GM23338 (cell line): ENCODE data around the gene MEGF11. TPM values are rescaled to one million over a fixed set of nuclear protein-coding genes. Genes with fewer than 3 reads are reported as not detected.

Experiments used
- ATAC-seq: fragments of 200-7000 bp; cut with Tn5 transposase; 3 replicates; pipeline ENCODE4 v1.9.1; 2020
- DNase-seq: peaks from one replicate; pipeline ENCODE4 v3.0.0-alpha.2; 2015; ENCODE audit warnings: low spot score
- H2AFZ ChIP-seq: fragments of 200-600 bp; sonication (generic); 2 replicates; pipeline ENCODE4 v1.8.0; 2016; ENCODE audit warnings: antibody characterized with exemption, mild to moderate bottlenecking, moderate library complexity
- H3F3A ChIP-seq: fragments of 200-600 bp; sonication (generic); replicated peaks from 2 replicates; pipeline ENCODE4 v1.8.0; 2017; ENCODE audit warnings: antibody characterized with exemption, mixed run types, low read depth
- H3K27ac ChIP-seq: fragments of 200-600 bp; sonication (generic); 2 replicates; pipeline ENCODE4 v1.6.1; 2016; ENCODE audit warnings: low read depth
- H3K27me3 ChIP-seq: fragments of 200-600 bp; sonication (generic); 2 replicates; pipeline ENCODE4 v1.8.0; 2016; ENCODE audit warnings: mild to moderate bottlenecking, mixed run types, moderate library complexity; ENCODE audit not compliant: insufficient read depth
- H3K36me3 ChIP-seq: fragments of 200-600 bp; sonication (generic); 2 replicates; pipeline ENCODE4 v1.8.0; 2016; ENCODE audit warnings: mild to moderate bottlenecking; ENCODE audit not compliant: insufficient read depth
- H3K4me1 ChIP-seq: fragments of 200-600 bp; sonication (generic); 2 replicates; pipeline ENCODE4 v1.8.0; 2016; ENCODE audit warnings: mild to moderate bottlenecking, moderate library complexity; ENCODE audit not compliant: insufficient read depth
- H3K4me2 ChIP-seq: fragments of 200-600 bp; sonication (generic); 2 replicates; pipeline ENCODE4 v1.7.1; 2017; ENCODE audit warnings: mixed run types
- H3K4me3 ChIP-seq: fragments of 200-600 bp; sonication (generic); 2 replicates; pipeline ENCODE4 v1.6.1; 2016; ENCODE audit warnings: mixed run types
- H3K79me2 ChIP-seq: fragments of 200-600 bp; sonication (generic); replicated peaks from 2 replicates; pipeline ENCODE4 v1.8.0; 2017; ENCODE audit warnings: mild to moderate bottlenecking; ENCODE audit not compliant: insufficient read depth
- H3K9me2 ChIP-seq: fragments of 200-600 bp; sonication (generic); 2 replicates; pipeline ENCODE4 v1.8.0; 2017; ENCODE audit not compliant: insufficient read depth
- H4K20me1 ChIP-seq: fragments of 200-600 bp; sonication (generic); replicated peaks from 2 replicates; pipeline ENCODE4 v1.8.0; 2017; ENCODE audit warnings: mild to moderate bottlenecking; ENCODE audit not compliant: insufficient read depth
- H3K27ac Mint-ChIP-seq: 2 replicates; pipeline ENCODE4 v1.8.0; 2020; ENCODE audit warnings: inconsistent platforms, mild to moderate bottlenecking, moderate library complexity, mixed read lengths
- H3K27me3 Mint-ChIP-seq: 3 replicates; pipeline ENCODE4 v1.8.0; 2022; ENCODE audit warnings: low read depth, mild to moderate bottlenecking, moderate library complexity, mixed read lengths, inconsistent platforms; ENCODE audit not compliant: insufficient read depth, poor library complexity
- H3K36me3 Mint-ChIP-seq: 3 replicates; pipeline ENCODE4 v1.8.0; 2021; ENCODE audit warnings: low read depth, mild to moderate bottlenecking, inconsistent platforms, moderate library complexity, mixed read lengths
- H3K4me1 Mint-ChIP-seq: 3 replicates; pipeline ENCODE4 v1.8.0; 2020; ENCODE audit warnings: mild to moderate bottlenecking, inconsistent platforms, mixed read lengths
- H3K4me3 Mint-ChIP-seq: 3 replicates; pipeline ENCODE4 v1.8.0; 2021; ENCODE audit warnings: moderate library complexity, mild to moderate bottlenecking, inconsistent platforms, mixed read lengths
- H3K9me3 Mint-ChIP-seq: 3 replicates; pipeline ENCODE4 v1.8.0; 2020; ENCODE audit warnings: moderate library complexity, mild to moderate bottlenecking, inconsistent platforms, mixed read lengths
- CREB1 ChIP-seq: fragments of 250-450 bp; sonication (Bioruptor Pico); IDR thresholded peaks from 2 replicates; pipeline ENCODE4 v1.5.0; 2020; ENCODE audit warnings: low read depth, mild to moderate bottlenecking, moderate library complexity
- EZH2 ChIP-seq: fragments of 200-600 bp; sonication (generic); IDR thresholded peaks from one replicate; pipeline ENCODE4 v1.8.0; 2017; ENCODE audit warnings: antibody characterized with exemption, mild to moderate bottlenecking, low read depth; ENCODE audit not compliant: unreplicated experiment
- EZH2phosphoT487 ChIP-seq: fragments of 200-600 bp; sonication (generic); IDR thresholded peaks from one replicate; pipeline ENCODE4 v1.8.1; 2018; ENCODE audit warnings: antibody characterized with exemption; ENCODE audit not compliant: unreplicated experiment
- JUNB ChIP-seq: IDR thresholded peaks from one replicate; pipeline ENCODE4 v1.6.1; 2016; ENCODE audit warnings: antibody characterized with exemption; ENCODE audit not compliant: unreplicated experiment
- POLR2AphosphoS5 ChIP-seq: IDR thresholded peaks from 2 replicates; pipeline ENCODE4 v1.6.1; 2016; ENCODE audit warnings: antibody characterized with exemption, low read depth
- STAT1 ChIP-seq: IDR thresholded peaks from one replicate; pipeline ENCODE4 v1.6.1; 2016; ENCODE audit warnings: antibody characterized with exemption; ENCODE audit not compliant: unreplicated experiment
- ZNF462 ChIP-seq: fragments of 250-450 bp; sonication (Bioruptor Pico); IDR thresholded peaks from 2 replicates; pipeline ENCODE4 v1.5.0; 2020; ENCODE audit warnings: mild to moderate bottlenecking, moderate library complexity
- polyA plus RNA-seq: library from polyadenylated mRNA; unstranded; fragments of >200 nt; fragmentation: Nextera tagmentation; extraction: Ambion mirVana; gene quantifications from 2 replicates; pipeline ENCODE4 v1.2.1, GENCODE V29; 2016
- total RNA-seq: library from RNA; depleted of rRNA; stranded (reverse); fragments of >200 nt; shearing (Covaris generic); gene quantifications from 2 replicates; pipeline ENCODE4 v1.2.3, GENCODE V29; 2014
- TF ChIP-seq, protein P1 (sequence below): IDR thresholded peaks from one replicate; pipeline ENCODE4 v1.6.1; 2018; ENCODE audit warnings: antibody characterized with exemption; ENCODE audit not compliant: unreplicated experiment

MEGF11 gene
- total and polyA plus RNA-seq, 2 experiments from 2014 or later: 1.3 to 1.9 TPM

GRCh38 chr15:65958835-65959234 lies 294.7 kb downstream of the MEGF11 start:
- Mint-ChIP-seq H3K27ac (no peak overlapping the region; the same call in 1 of the 2 replicates), H3K36me3 (no peaks in the 10 kb centered on the region; the same call in 2 of the 3 replicates), H3K4me3 (no peak overlapping the region), H3K4me1 (peaks cover 36% of the 10 kb centered on the region), H3K27me3 (no peaks in the 10 kb centered on the region), H3K9me3 (no peaks in the 10 kb centered on the region)
- no peak overlapping the region for H3K4me2 ChIP-seq
- no peaks in the 10 kb centered on the region for H3K27me3 ChIP-seq
- H3K4me3 ChIP-seq: no peak overlapping the region
- 0 out of 2 replicates have a peak, but pooled peaks cover 3% of the 10 kb centered on the region for H3F3A ChIP-seq
- no peak for TF ChIP-seq ZNF462 (CRISPR knock-in tag)
- no peak for TF ChIP-seq JUNB
- no peak for TF ChIP-seq EZH2
- no peak for TF ChIP-seq CREB1 (CRISPR knock-in tag)
- TF ChIP-seq EZH2phosphoT487: no peak
- no peak for TF ChIP-seq STAT1
- TF ChIP-seq, protein P1, sequence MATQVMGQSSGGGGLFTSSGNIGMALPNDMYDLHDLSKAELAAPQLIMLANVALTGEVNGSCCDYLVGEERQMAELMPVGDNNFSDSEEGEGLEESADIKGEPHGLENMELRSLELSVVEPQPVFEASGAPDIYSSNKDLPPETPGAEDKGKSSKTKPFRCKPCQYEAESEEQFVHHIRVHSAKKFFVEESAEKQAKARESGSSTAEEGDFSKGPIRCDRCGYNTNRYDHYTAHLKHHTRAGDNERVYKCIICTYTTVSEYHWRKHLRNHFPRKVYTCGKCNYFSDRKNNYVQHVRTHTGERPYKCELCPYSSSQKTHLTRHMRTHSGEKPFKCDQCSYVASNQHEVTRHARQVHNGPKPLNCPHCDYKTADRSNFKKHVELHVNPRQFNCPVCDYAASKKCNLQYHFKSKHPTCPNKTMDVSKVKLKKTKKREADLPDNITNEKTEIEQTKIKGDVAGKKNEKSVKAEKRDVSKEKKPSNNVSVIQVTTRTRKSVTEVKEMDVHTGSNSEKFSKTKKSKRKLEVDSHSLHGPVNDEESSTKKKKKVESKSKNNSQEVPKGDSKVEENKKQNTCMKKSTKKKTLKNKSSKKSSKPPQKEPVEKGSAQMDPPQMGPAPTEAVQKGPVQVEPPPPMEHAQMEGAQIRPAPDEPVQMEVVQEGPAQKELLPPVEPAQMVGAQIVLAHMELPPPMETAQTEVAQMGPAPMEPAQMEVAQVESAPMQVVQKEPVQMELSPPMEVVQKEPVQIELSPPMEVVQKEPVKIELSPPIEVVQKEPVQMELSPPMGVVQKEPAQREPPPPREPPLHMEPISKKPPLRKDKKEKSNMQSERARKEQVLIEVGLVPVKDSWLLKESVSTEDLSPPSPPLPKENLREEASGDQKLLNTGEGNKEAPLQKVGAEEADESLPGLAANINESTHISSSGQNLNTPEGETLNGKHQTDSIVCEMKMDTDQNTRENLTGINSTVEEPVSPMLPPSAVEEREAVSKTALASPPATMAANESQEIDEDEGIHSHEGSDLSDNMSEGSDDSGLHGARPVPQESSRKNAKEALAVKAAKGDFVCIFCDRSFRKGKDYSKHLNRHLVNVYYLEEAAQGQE: no peak
- no peak for TF ChIP-seq POLR2AphosphoS5
- peaks cover 2% of the 10 kb centered on the region; the same call in 1 of the 2 replicates for H3K9me2 ChIP-seq
- ATAC-seq (no peak), DNase-seq (no peak)
- no peaks in the 10 kb centered on the region for H3K79me2 ChIP-seq
- H4K20me1 ChIP-seq: no peaks in the 10 kb centered on the region
- no peaks in the 10 kb centered on the region for H3K36me3 ChIP-seq
- H2AFZ ChIP-seq: no peak overlapping the region
- no peak overlapping the region for H3K27ac ChIP-seq
- H3K4me1 ChIP-seq: peaks cover 5% of the 10 kb centered on the region; the same call in 1 of the 2 replicates
